ENCODE data around the gene BDNF. TPM values are rescaled to one million over a fixed set of nuclear protein-coding genes. Genes with fewer than 3 reads are reported as not detected.

The BDNF gene
- total RNA-seq, 1 donor from 2014 or later, result 4.8 TPM

GRCh38 chr11:27656806-27657483, 43.3 kb downstream of the BDNF start:
- Histone ChIP-seq H3K27me3 (ENCODE audit: control insufficient read depth, insufficient read depth, low read length) (no peaks in the 10 kb centered on the region), H3K4me3 (ENCODE audit: low read depth, low read length) (no peak overlapping the region), H3K36me3 (ENCODE audit: control insufficient read depth, insufficient read depth, low read length) (no peaks in the 10 kb centered on the region)
- DNase-seq (ENCODE audit: low read depth), result no peak
- TF ChIP-seq CTCF (IDR thresholded peaks at IDR 0.05; ENCODE audit: insufficient read depth, low read length, poor library complexity, severe bottlenecking), result no peak

- DNase-seq (ENCODE audit: low read depth), result no peak
- Histone ChIP-seq H3K36me3 (ENCODE audit: control insufficient read depth, insufficient read depth, low read length) (no peaks in the 10 kb centered on the region), H3K4me3 (ENCODE audit: low read depth, low read length) (no peak overlapping the region), H3K27me3 (ENCODE audit: control insufficient read depth, insufficient read depth, low read length) (no peaks in the 10 kb centered on the region)
- no peak for TF ChIP-seq CTCF (IDR thresholded peaks at IDR 0.05; ENCODE audit: insufficient read depth, low read length, poor library complexity, severe bottlenecking)
Observed at GRCh38 chr11:27656320-27656719, 43.9 kb downstream of the BDNF start.

GRCh38 chr11:27653990-27654758, 46.1 kb downstream of the BDNF start:
- H3K27me3 ChIP-seq (ENCODE audit: control insufficient read depth, insufficient read depth, low read length), result no peaks in the 10 kb centered on the region
- no peak for TF ChIP-seq CTCF (IDR thresholded peaks at IDR 0.05; ENCODE audit: insufficient read depth, low read length, poor library complexity, severe bottlenecking)
- DNase-seq (ENCODE audit: low read depth), result no peak
- no peak overlapping the region for H3K4me3 ChIP-seq (ENCODE audit: low read depth, low read length)
- H3K36me3 ChIP-seq (ENCODE audit: control insufficient read depth, insufficient read depth, low read length), result no peaks in the 10 kb centered on the region

GRCh38 chr11:27651711-27652110, 48.5 kb downstream of the BDNF start:
- TF ChIP-seq CTCF (IDR thresholded peaks at IDR 0.05; ENCODE audit: insufficient read depth, low read length, poor library complexity, severe bottlenecking), result no peak
- Histone ChIP-seq H3K4me3 (ENCODE audit: low read depth, low read length) (no peak overlapping the region), H3K36me3 (ENCODE audit: control insufficient read depth, insufficient read depth, low read length) (no peaks in the 10 kb centered on the region), H3K27me3 (ENCODE audit: control insufficient read depth, insufficient read depth, low read length) (no peaks in the 10 kb centered on the region)
- DNase-seq (ENCODE audit: low read depth), result no peak

- no peak overlapping the region for H3K4me3 ChIP-seq (ENCODE audit: low read depth, low read length)
- TF ChIP-seq CTCF (IDR thresholded peaks at IDR 0.05; ENCODE audit: insufficient read depth, low read length, poor library complexity, severe bottlenecking), result no peak
- DNase-seq (ENCODE audit: low read depth), result no peak
- H3K27me3 ChIP-seq (ENCODE audit: control insufficient read depth, insufficient read depth, low read length), result no peaks in the 10 kb centered on the region
- H3K36me3 ChIP-seq (ENCODE audit: control insufficient read depth, insufficient read depth, low read length), result no peaks in the 10 kb centered on the region
Observed at GRCh38 chr11:27650988-27651387, 49.3 kb downstream of the BDNF start.

Measured in kidney epithelial cell (primary cell).